ENCODE results near the gene CFAP299. TPM values are rescaled to one million over a fixed set of nuclear protein-coding genes. Genes with fewer than 3 reads are reported as not detected.
A peak's percentile ranks its signal among the peaks of the same experiment; 100 is the strongest.

Gene CFAP299
- total and polyA plus RNA-seq, 2 experiments from 2014 or later = 0.24 to 1.4 TPM

DNA sequence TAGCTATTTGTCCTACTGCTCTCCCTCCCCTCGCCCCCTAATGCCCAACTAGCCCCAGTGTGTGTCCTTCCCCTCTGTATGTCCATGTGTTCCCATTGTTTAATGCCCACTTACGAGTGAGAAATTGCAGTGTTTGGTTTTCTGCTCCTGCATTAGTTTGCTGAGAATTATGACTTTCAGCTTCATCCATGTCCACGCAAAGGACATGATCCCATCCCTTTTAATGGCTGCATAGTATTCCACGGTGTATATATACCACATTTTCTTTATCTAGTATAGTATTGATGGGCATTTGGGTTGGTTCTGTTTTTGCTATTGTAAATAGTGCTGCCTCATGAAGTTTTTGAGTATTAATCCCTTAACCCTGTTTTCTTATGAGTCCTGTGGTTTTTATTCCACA is 33.6 kb upstream of the CFAP299 start:
- Histone ChIP-seq H3K9me3 (ENCODE audit: low read depth) (no peaks in the 10 kb centered on the region), H3K4me3 (no peak overlapping the region), H3K27ac (no peak overlapping the region), H3K27me3 (no peaks in the 10 kb centered on the region), H3K36me3 (no peaks in the 10 kb centered on the region), H3K4me1 (ENCODE audit: low read depth) (no peaks in the 10 kb centered on the region)
- DNase-seq (ENCODE audit: low read depth in 1 of 2, low spot score in 1 of 2) = no peak
- TF ChIP-seq, protein P1, sequence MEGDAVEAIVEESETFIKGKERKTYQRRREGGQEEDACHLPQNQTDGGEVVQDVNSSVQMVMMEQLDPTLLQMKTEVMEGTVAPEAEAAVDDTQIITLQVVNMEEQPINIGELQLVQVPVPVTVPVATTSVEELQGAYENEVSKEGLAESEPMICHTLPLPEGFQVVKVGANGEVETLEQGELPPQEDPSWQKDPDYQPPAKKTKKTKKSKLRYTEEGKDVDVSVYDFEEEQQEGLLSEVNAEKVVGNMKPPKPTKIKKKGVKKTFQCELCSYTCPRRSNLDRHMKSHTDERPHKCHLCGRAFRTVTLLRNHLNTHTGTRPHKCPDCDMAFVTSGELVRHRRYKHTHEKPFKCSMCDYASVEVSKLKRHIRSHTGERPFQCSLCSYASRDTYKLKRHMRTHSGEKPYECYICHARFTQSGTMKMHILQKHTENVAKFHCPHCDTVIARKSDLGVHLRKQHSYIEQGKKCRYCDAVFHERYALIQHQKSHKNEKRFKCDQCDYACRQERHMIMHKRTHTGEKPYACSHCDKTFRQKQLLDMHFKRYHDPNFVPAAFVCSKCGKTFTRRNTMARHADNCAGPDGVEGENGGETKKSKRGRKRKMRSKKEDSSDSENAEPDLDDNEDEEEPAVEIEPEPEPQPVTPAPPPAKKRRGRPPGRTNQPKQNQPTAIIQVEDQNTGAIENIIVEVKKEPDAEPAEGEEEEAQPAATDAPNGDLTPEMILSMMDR (IDR thresholded peaks at IDR 0.05; ENCODE audit: low read depth, low read length) = no peak

DNA sequence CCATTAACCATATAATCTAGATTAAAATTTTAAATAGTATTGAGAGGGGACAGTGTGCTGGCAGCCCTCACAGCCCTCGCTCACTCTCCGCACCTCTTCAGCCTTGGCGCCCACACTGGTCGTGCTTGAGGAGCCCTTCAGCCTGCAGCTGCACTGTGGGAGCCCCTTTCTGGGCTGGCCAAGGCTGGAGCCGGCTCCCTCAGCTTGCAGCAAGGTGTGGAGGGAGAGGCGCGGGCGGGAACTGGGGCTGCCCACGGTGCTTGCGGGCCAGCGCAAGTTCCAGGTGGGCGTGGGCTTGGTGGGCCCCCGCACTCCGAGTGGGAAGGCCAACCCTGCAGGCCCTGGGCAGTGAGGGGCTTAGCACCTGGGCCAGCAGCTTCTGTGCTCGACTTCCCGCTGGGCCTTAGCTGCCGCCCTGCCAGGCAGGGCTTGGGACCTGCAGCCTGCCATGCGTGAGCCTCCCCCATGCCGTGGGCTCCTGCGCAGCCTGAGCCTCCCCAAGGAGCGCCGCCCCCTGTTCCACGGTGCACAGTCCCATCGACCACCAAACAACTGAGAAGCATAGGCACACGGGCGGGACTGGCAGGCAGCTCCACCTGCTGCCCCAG is 32.8 kb upstream of the CFAP299 start:
- TF ChIP-seq, protein P1 (IDR thresholded peaks at IDR 0.05; ENCODE audit: low read depth, low read length) = no peak
- Histone ChIP-seq H3K4me3 (no peak overlapping the region), H3K9me3 (ENCODE audit: low read depth) (no peaks in the 10 kb centered on the region), H3K36me3 (no peaks in the 10 kb centered on the region), H3K4me1 (ENCODE audit: low read depth) (peaks cover 6% of the 10 kb centered on the region), H3K27ac (no peak overlapping the region), H3K27me3 (no peaks in the 10 kb centered on the region)
- DNase-seq (ENCODE audit: low read depth in 1 of 2, low spot score in 1 of 2) = no peak

DNA sequence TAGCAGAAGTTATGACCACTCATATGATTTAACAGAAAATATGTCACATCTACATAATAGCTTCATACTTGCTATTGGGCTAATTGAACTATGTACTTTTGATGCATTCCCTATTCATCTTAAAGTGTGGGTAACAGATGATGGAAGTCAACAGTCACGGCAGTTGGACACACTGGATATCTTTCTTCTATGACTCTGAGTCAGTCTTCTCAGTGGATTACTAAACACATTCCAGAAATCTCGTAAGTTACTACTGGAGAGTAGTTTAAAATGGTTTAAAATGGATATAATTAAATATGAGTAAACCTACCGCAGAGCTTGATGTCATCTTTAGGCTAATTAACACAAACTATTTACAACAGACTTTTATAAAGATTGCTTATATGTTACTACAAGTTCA is 30.1 kb upstream of the CFAP299 start:
- H3K27ac ChIP-seq = no peak overlapping the region
- TF ChIP-seq, protein P1 (IDR thresholded peaks at IDR 0.05; ENCODE audit: low read depth, low read length) = no peak

DNA sequence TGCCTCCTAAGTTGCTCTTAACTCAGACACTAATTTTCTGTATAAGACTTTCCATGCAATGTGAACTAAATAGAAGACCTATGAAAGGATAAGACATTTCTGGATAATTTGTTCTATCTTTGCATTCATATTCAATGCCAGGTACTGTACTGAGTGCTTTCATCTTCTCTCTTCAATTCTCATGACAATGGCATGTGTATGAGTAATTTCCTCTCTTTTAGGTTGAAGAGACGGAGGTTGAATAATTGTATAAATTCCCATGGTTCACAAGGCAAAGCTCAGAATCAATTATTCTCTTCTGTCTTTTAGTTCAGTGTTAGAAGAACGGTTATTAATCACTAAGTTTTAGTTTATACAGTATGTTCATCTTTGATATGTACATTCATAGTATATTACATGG is 29.3 kb upstream of the CFAP299 start:
- Histone ChIP-seq H3K4me3 (no peak overlapping the region), H3K4me1 (ENCODE audit: low read depth) (peaks cover 9% of the 10 kb centered on the region), H3K36me3 (no peaks in the 10 kb centered on the region), H3K27ac (no peak overlapping the region), H3K9me3 (ENCODE audit: low read depth) (no peaks in the 10 kb centered on the region), H3K27me3 (no peaks in the 10 kb centered on the region)
- TF ChIP-seq, protein P1 (IDR thresholded peaks at IDR 0.05; ENCODE audit: low read depth, low read length) = no peak
- no peak for DNase-seq (ENCODE audit: low read depth in 1 of 2, low spot score in 1 of 2)

More for the DNA sequence above, 30.1 kb upstream of the CFAP299 start:
- H3K4me3 ChIP-seq = no peak overlapping the region
- no peaks in the 10 kb centered on the region for H3K36me3 ChIP-seq
- no peak for DNase-seq (ENCODE audit: low read depth in 1 of 2, low spot score in 1 of 2)
- H3K9me3 ChIP-seq (ENCODE audit: low read depth) = no peaks in the 10 kb centered on the region
- H3K27me3 ChIP-seq = no peaks in the 10 kb centered on the region
- peaks cover 9% of the 10 kb centered on the region for H3K4me1 ChIP-seq (ENCODE audit: low read depth)

DNA sequence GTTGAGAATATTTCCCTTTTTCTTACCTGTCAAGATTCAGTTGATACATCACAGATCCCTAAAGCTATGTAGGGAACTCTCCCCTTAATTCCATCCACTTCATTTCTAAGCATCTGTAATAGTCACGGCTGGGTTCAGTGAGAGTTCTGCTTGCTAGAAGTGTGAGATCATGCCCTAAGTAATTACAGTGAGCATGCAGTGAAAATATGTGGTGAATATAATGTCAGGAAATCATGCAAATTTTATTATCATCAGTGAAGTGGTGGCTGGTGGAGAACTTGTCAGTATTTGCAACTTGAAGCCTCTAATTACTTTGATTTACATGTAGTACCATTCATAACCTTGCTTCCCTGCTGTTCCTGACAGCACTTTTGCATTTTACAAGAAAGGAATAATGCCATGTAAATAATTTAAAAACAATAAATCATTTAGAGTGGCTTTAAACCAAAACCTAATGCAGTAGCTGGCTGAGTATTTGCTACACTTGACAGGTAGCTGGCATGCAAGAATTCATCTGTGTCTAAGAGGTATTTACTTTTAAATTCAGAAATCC is 28.3 kb upstream of the CFAP299 start:
- TF ChIP-seq, protein P1 (IDR thresholded peaks at IDR 0.05; ENCODE audit: low read depth, low read length) = no peak
- H3K27ac ChIP-seq = no peak overlapping the region
- H3K4me3 ChIP-seq = no peak overlapping the region
- H3K4me1 ChIP-seq (ENCODE audit: low read depth) = peaks cover 9% of the 10 kb centered on the region
- no peaks in the 10 kb centered on the region for H3K27me3 ChIP-seq
- H3K36me3 ChIP-seq = no peaks in the 10 kb centered on the region
- DNase-seq (ENCODE audit: low read depth in 1 of 2, low spot score in 1 of 2) = peak; percentile 18 to 43
- no peaks in the 10 kb centered on the region for H3K9me3 ChIP-seq (ENCODE audit: low read depth)
